NT2/D1 (cell line): ENCODE results near the gene OTUD6A.

Source experiments
- SUZ12 ChIP-seq: IDR thresholded peaks from 2 replicates; pipeline ENCODE4 v1.6.1; 2011; ENCODE audit not compliant: insufficient read length, insufficient read depth; ENCODE audit errors: extremely low read depth
- YY1 ChIP-seq: IDR thresholded peaks from 2 replicates; pipeline ENCODE4 v1.6.1; 2011; ENCODE audit not compliant: insufficient read length, insufficient read depth
- ZNF274 ChIP-seq: IDR thresholded peaks from 2 replicates; pipeline ENCODE4 v1.6.1; 2011; ENCODE audit warnings: mild to moderate bottlenecking, low read depth, low read length

DNA sequence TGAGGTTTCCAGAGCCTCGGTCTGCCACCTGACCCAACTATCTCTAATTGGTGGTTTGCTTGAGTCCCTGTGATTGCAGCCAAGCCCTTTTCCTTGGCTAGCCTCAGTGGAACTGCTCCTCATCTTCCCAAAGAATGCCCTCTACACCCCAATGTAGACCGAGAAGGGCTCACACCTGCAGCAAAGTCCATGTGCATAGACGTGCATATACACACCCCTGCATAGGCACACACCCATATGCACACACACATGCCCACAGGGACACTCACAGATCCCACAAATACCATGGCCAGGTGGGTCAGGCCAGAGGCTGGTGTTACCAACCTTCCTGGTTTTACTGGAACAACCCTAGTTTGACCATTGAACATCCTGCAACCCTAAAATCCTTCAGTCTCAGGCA lies 12.9 kb upstream of the OTUD6A start:
- TF ChIP-seq YY1 (no peak), SUZ12 (no peak), ZNF274 (no peak)
